ENCODE data around the gene ACSL6. TPM values are rescaled to one million over a fixed set of nuclear protein-coding genes. Genes with fewer than 3 reads are reported as not detected.
"Not testable (repeated sequence)": the region's sequence is repeated elsewhere in the genome, so short reads cannot be mapped to it uniquely, and the experiment has no call there.

Gene ACSL6
- total and polyA plus RNA-seq, 2 donors (not counting 1 experiment from before 2014, with no cell fraction given) = 0.02 to 0.33 TPM

GRCh38 chr5:131913603-131914002 lies 97.9 kb downstream of the ACSL6 start:
- Histone ChIP-seq H3K4me2 (ENCODE audit: extremely low read depth, insufficient read depth, low read length) (no peak overlapping the region), H3K9me3 (ENCODE audit: control insufficient read depth, insufficient read depth, low read depth, low read length) (no peaks in the 10 kb centered on the region), H3K9ac (ENCODE audit: insufficient read depth, low read length) (no peak overlapping the region), H4K20me1 (ENCODE audit: control insufficient read depth, extremely low read depth, insufficient read depth, low read length) (no peaks in the 10 kb centered on the region), H3K36me3 (ENCODE audit: control insufficient read depth, insufficient read depth, low read length) (no peaks in the 10 kb centered on the region), H2AFZ (ENCODE audit: low read length) (no peak overlapping the region), H3K4me1 (ENCODE audit: control insufficient read depth, extremely low read depth, insufficient read depth, low read length) (no peaks in the 10 kb centered on the region), H3K4me3 (replicated peaks in 1 of 4; ENCODE audit: control extremely low read depth in 1 of 4, insufficient read depth in 1 of 4, low read depth in 3 of 4, low read length in 4 of 4) (no peak overlapping the region), H3K27ac (ENCODE audit: insufficient read depth, low read length) (no peak overlapping the region), H3K27me3 (ENCODE audit: control insufficient read depth, insufficient read depth, low read length) (no peaks in the 10 kb centered on the region), H3K79me2 (ENCODE audit: control insufficient read depth, insufficient read depth, low read length) (no peaks in the 10 kb centered on the region)
- no peak for DNase-seq (ENCODE audit: low read depth in 2 of 2)
- TF ChIP-seq EZH2 (IDR thresholded peaks at IDR 0.05; ENCODE audit: low read length, missing control alignments) = no peak
- no peak for TF ChIP-seq CTCF (conservative IDR thresholded peaks at IDR 0.05 in 1 of 2, IDR thresholded peaks at IDR 0.05 in 1 of 2; ENCODE audit: low read depth in 1 of 2, low read length in 2 of 2)

- TF ChIP-seq EZH2 (IDR thresholded peaks at IDR 0.05; ENCODE audit: low read length, missing control alignments) (no peak), CTCF (conservative IDR thresholded peaks at IDR 0.05 in 1 of 2, IDR thresholded peaks at IDR 0.05 in 1 of 2; ENCODE audit: low read depth in 1 of 2, low read length in 2 of 2) (no peak)
- Histone ChIP-seq H2AFZ (ENCODE audit: low read length) (no peak overlapping the region), H4K20me1 (ENCODE audit: control insufficient read depth, extremely low read depth, insufficient read depth, low read length) (no peaks in the 10 kb centered on the region), H3K36me3 (ENCODE audit: control insufficient read depth, insufficient read depth, low read length) (no peaks in the 10 kb centered on the region), H3K4me2 (ENCODE audit: extremely low read depth, insufficient read depth, low read length) (no peak overlapping the region), H3K9ac (ENCODE audit: insufficient read depth, low read length) (no peak overlapping the region), H3K4me3 (replicated peaks in 1 of 4; ENCODE audit: control extremely low read depth in 1 of 4, insufficient read depth in 1 of 4, low read depth in 3 of 4, low read length in 4 of 4) (no peak overlapping the region), H3K79me2 (ENCODE audit: control insufficient read depth, insufficient read depth, low read length) (no peaks in the 10 kb centered on the region), H3K27ac (ENCODE audit: insufficient read depth, low read length) (no peak overlapping the region), H3K4me1 (ENCODE audit: control insufficient read depth, extremely low read depth, insufficient read depth, low read length) (no peaks in the 10 kb centered on the region), H3K9me3 (ENCODE audit: control insufficient read depth, insufficient read depth, low read depth, low read length) (no peaks in the 10 kb centered on the region), H3K27me3 (ENCODE audit: control insufficient read depth, insufficient read depth, low read length) (no peaks in the 10 kb centered on the region)
- DNase-seq (ENCODE audit: low read depth in 2 of 2) = no peak
Measured at GRCh38 chr5:131906668-131907067, 104.8 kb downstream of the ACSL6 start.

GRCh38 chr5:131902266-131902665 lies 109.2 kb downstream of the ACSL6 start:
- not testable (repeated sequence) for H3K9ac ChIP-seq (ENCODE audit: insufficient read depth, low read length); H3K4me1 ChIP-seq (ENCODE audit: control insufficient read depth, extremely low read depth, insufficient read depth, low read length); H3K27ac ChIP-seq (ENCODE audit: insufficient read depth, low read length); H3K36me3 ChIP-seq (ENCODE audit: control insufficient read depth, insufficient read depth, low read length); H3K79me2 ChIP-seq (ENCODE audit: control insufficient read depth, insufficient read depth, low read length); H3K9me3 ChIP-seq (ENCODE audit: control insufficient read depth, insufficient read depth, low read depth, low read length); H3K4me2 ChIP-seq (ENCODE audit: extremely low read depth, insufficient read depth, low read length); H4K20me1 ChIP-seq (ENCODE audit: control insufficient read depth, extremely low read depth, insufficient read depth, low read length); H2AFZ ChIP-seq (ENCODE audit: low read length); H3K4me3 ChIP-seq (replicated peaks in 1 of 4; ENCODE audit: control extremely low read depth in 1 of 4, insufficient read depth in 1 of 4, low read depth in 3 of 4, low read length in 4 of 4); H3K27me3 ChIP-seq (ENCODE audit: control insufficient read depth, insufficient read depth, low read length); DNase-seq (ENCODE audit: low read depth in 2 of 2)

Other genes with a start within 250 kb of the ACSL6 start
- 79.4 and 97.8 TPM in 2 replicates for gene FNIP1, start 214.6 kb downstream of the ACSL6 start, total RNA-seq
- 30.7 and 36.4 TPM in 2 replicates for gene FNIP1, start 214.6 kb downstream of the ACSL6 start, polyA plus RNA-seq
- under 0.01 TPM in 1 of 2 replicates, not detected in the other for gene MEIKIN, start 66.0 kb downstream of the ACSL6 start, total RNA-seq
- not detected in 2 replicates for gene MEIKIN, start 66.0 kb downstream of the ACSL6 start, polyA plus RNA-seq
- not detected in 2 replicates for gene IL3, start 49.0 kb upstream of the ACSL6 start, total RNA-seq
- gene IL3, start 49.0 kb upstream of the ACSL6 start, polyA plus RNA-seq = not detected in 2 replicates
- gene CSF2, start 62.1 kb upstream of the ACSL6 start, total RNA-seq = 0.51 and 0.66 TPM in 2 replicates
- gene CSF2, start 62.1 kb upstream of the ACSL6 start, polyA plus RNA-seq = 0.09 and 0.71 TPM in 2 replicates
- gene P4HA2, start 216.2 kb upstream of the ACSL6 start, total RNA-seq = 376 and 553 TPM in 2 replicates
- 184 and 187 TPM in 2 replicates for gene P4HA2, start 216.2 kb upstream of the ACSL6 start, polyA plus RNA-seq
- gene PDLIM4, start 246.0 kb upstream of the ACSL6 start, total RNA-seq = 44.4 and 67.2 TPM in 2 replicates
- 10.7 and 41.5 TPM in 2 replicates for gene PDLIM4, start 246.0 kb upstream of the ACSL6 start, polyA plus RNA-seq